Esophagus squamous epithelium (tissue), 5 donors: ENCODE results near the gene FSTL4. TPM values are rescaled to one million over a fixed set of nuclear protein-coding genes. Genes with fewer than 3 reads are reported as not detected.

Source experiments
- DNase-seq: peaks from one replicate; lab custom pipeline; 2025; lab: John Stamatoyannopoulos, UW
- H3K27ac ChIP-seq, 4 donors: fragments of 200-600 bp; sonication (generic); one replicate each; pipeline ENCODE4 v1.5.1; 2016 to 2019; ENCODE audit warnings: mild to moderate bottlenecking in 1 of 4
- H3K27me3 ChIP-seq, 4 donors: fragments of 200-600 bp; sonication (generic); 1 replicate in 3 of 4; 2 replicates in 1 of 4; pipeline versions ENCODE4 v1.5.1 to v1.6.0; 2017 to 2021; ENCODE audit warnings: antibody characterized with exemption in 1 of 4
- H3K36me3 ChIP-seq, 3 donors: fragments of 200-600 bp; sonication (generic); one replicate each; pipeline ENCODE4 v1.5.1; 2016 to 2019
- H3K4me1 ChIP-seq, 3 donors: fragments of 200-600 bp; sonication (generic); one replicate each; pipeline ENCODE4 v1.5.1; 2017 to 2019
- H3K4me3 ChIP-seq, 4 donors: fragments of 200-600 bp; sonication (generic); 1 replicate in 3 of 4; 2 replicates in 1 of 4; pipeline ENCODE4 v1.5.1; 2016 to 2019; ENCODE audit warnings: mild to moderate bottlenecking in 2 of 4, moderate library complexity in 1 of 4
- H3K9me3 ChIP-seq, 3 donors: fragments of 200-600 bp; sonication (generic); one replicate each; pipeline ENCODE4 v1.5.1; 2016 to 2019
- CTCF ChIP-seq, 6 experiments: fragments of 450-650 bp in 4 of 6; fragments of 200-600 bp in 2 of 6; sonication (generic) in 2 of 6; IDR thresholded peaks; one replicate each; pipeline ENCODE4 v1.5.1; 2016 to 2019; ENCODE audit warnings: antibody characterized with exemption in 6 of 6, mild to moderate bottlenecking in 4 of 6, moderate library complexity in 4 of 6
- POLR2A ChIP-seq, 4 donors: fragments of 450-650 bp; IDR thresholded peaks; one replicate each; pipeline ENCODE4 v1.6.1; 2017; ENCODE audit warnings: antibody characterized with exemption in 4 of 4, mild to moderate bottlenecking in 4 of 4, moderate library complexity in 3 of 4
- WGBS, 2 donors: methylation state at CpG; one replicate each; pipeline ENCODE4 v1.1.5; 2018; 5-methylcytosine and 5-hydroxymethylcytosine counted together
- intact Hi-C: fragments of 100-400 bp; cut with DNase I; formaldehyde crosslinking; loops from one replicate; pipeline ENCODE4 v1.15.0; 2022
- total RNA-seq, 4 donors: library from RNA; depleted of rRNA; stranded (reverse); fragments of >200 nt; gene quantifications; one replicate each; pipeline ENCODE4 v1.1.0, GENCODE V29; 2016
- donor health status: DM: yes; HTN: yes; CAD: no.

FSTL4 gene
- total RNA-seq, 4 donors from 2014 or later, result 0.53 to 4.1 (median 1.4) TPM

GRCh38 chr5:133581918-133582317 lies 30.4 kb downstream of the FSTL4 start:
- peaks cover 0 to 5% (median 0%) of the 10 kb centered on the region in 4 donors for H3K27me3 ChIP-seq
- no peak overlapping the region for H3K4me3 ChIP-seq
- peaks cover 0 to 14% (median 0%) of the 10 kb centered on the region in 3 donors for H3K4me1 ChIP-seq
- WGBS, 2 donors, result 30 to 46% methylated on average over 4 of the region's 5 CpGs
- no peaks in the 10 kb centered on the region for H3K36me3 ChIP-seq
- H3K9me3 ChIP-seq, result no peaks in the 10 kb centered on the region
- H3K27ac ChIP-seq, result peak overlapping the region in 1 of 4 donors; percentile 6
- DNase-seq, result no peak
- TF ChIP-seq CTCF (IDR thresholded peaks at IDR 0.05) (no peak), POLR2A (IDR thresholded peaks at IDR 0.05) (no peak)
- intact Hi-C loops, result no loop called here

- H3K27ac ChIP-seq, result no peak overlapping the region
- no peak for DNase-seq
- WGBS, 2 donors, result 50 to 57% methylated on average over 3 to 5 of the region's 5 CpGs
- H3K4me3 ChIP-seq, result no peak overlapping the region
- TF ChIP-seq CTCF (IDR thresholded peaks at IDR 0.05) (no peak), POLR2A (IDR thresholded peaks at IDR 0.05) (no peak)
- peaks cover 0 to 5% (median 0%) of the 10 kb centered on the region in 4 donors for H3K27me3 ChIP-seq
- H3K9me3 ChIP-seq, result no peaks in the 10 kb centered on the region
- no peaks in the 10 kb centered on the region for H3K36me3 ChIP-seq
- H3K4me1 ChIP-seq, result peaks cover 0 to 14% (median 0%) of the 10 kb centered on the region in 3 donors
- intact Hi-C loops, result no loop called here
These were observed 31.0 kb downstream of the FSTL4 start for GRCh38 chr5:133581348-133581747.

GRCh38 chr5:133580618-133581017 lies 31.7 kb downstream of the FSTL4 start:
- DNase-seq, result no peak
- Histone ChIP-seq H3K9me3 (no peaks in the 10 kb centered on the region), H3K36me3 (no peaks in the 10 kb centered on the region), H3K4me3 (no peak overlapping the region), H3K27ac (no peak overlapping the region), H3K27me3 (peaks cover 0 to 5% (median 0%) of the 10 kb centered on the region in 4 donors), H3K4me1 (peaks cover 0 to 14% (median 0%) of the 10 kb centered on the region in 3 donors)
- 85 to 88% methylated on average over 6 to 7 of the region's 7 CpGs for WGBS, 2 donors
- intact Hi-C loops, result no loop called here
- no peak for TF ChIP-seq POLR2A (IDR thresholded peaks at IDR 0.05)
- TF ChIP-seq CTCF (IDR thresholded peaks at IDR 0.05), result no peak

- DNase-seq, result no peak
- Histone ChIP-seq H3K4me1 (peaks cover 0 to 14% (median 0%) of the 10 kb centered on the region in 3 donors), H3K27me3 (peaks cover 0 to 5% (median 0%) of the 10 kb centered on the region in 4 donors), H3K27ac (no peak overlapping the region), H3K4me3 (no peak overlapping the region), H3K36me3 (no peaks in the 10 kb centered on the region), H3K9me3 (no peaks in the 10 kb centered on the region)
- 68 to 78% methylated on average over 4 of the region's 4 CpGs for WGBS, 2 donors
- intact Hi-C loops, result no loop called here
- no peak for TF ChIP-seq POLR2A (IDR thresholded peaks at IDR 0.05)
- no peak for TF ChIP-seq CTCF (IDR thresholded peaks at IDR 0.05)
These were observed 32.6 kb downstream of the FSTL4 start for GRCh38 chr5:133579766-133580165.

- no peaks in the 10 kb centered on the region for H3K36me3 ChIP-seq
- no peaks in the 10 kb centered on the region for H3K4me1 ChIP-seq
- peaks cover 0 to 8% (median 0%) of the 10 kb centered on the region in 3 donors for H3K9me3 ChIP-seq
- TF ChIP-seq CTCF (IDR thresholded peaks at IDR 0.05), result no peak
- no peak for TF ChIP-seq POLR2A (IDR thresholded peaks at IDR 0.05)
- no peak overlapping the region for H3K27ac ChIP-seq
- no peak overlapping the region for H3K4me3 ChIP-seq
- intact Hi-C loops, result no loop called here
- peaks cover 0 to 8% (median 0%) of the 10 kb centered on the region in 4 donors for H3K27me3 ChIP-seq
- no peak for DNase-seq
- WGBS, 2 donors, result 59 to 75% methylated on average over 1 of the region's 1 CpG
These were observed 43.0 kb downstream of the FSTL4 start for GRCh38 chr5:133569347-133569746.
